Liver (tissue), 9 donors: ENCODE results near the gene ARHGEF7. TPM values are rescaled to one million over a fixed set of nuclear protein-coding genes. Genes with fewer than 3 reads are reported as not detected.

Experiments used
- DNase-seq: peaks from one replicate; pipeline ENCODE4 v3.0.0-alpha.2; 2017; ENCODE audit warnings: low spot score
- H3K27ac ChIP-seq, 2 donors: one replicate each; pipeline ENCODE4 v1.7.0; 2013; ENCODE audit warnings: inconsistent platforms in 2 of 2, low read length in 2 of 2, control low read depth in 1 of 2, low read depth in 1 of 2, mild to moderate bottlenecking in 1 of 2
- H3K27me3 ChIP-seq, 4 donors: one replicate each; pipeline versions ENCODE4 v1.6.1 to v1.7.0; 2013; ENCODE audit warnings: low read length in 3 of 4, inconsistent platforms in 1 of 4, mild to moderate bottlenecking in 1 of 4, moderate library complexity in 1 of 4; ENCODE audit not compliant: control insufficient read depth in 4 of 4, insufficient read depth in 4 of 4
- H3K36me3 ChIP-seq, 4 donors: one replicate each; pipeline versions ENCODE4 v1.6.1 to v1.7.0; 2013; ENCODE audit warnings: low read length in 3 of 4, mild to moderate bottlenecking in 3 of 4, low read depth in 1 of 4, moderate library complexity in 1 of 4; ENCODE audit not compliant: control insufficient read depth in 4 of 4, insufficient read depth in 3 of 4
- H3K4me1 ChIP-seq, 4 donors: one replicate each; pipeline versions ENCODE4 v1.6.1 to v1.7.0; 2013; ENCODE audit warnings: low read length in 3 of 4, mild to moderate bottlenecking in 3 of 4, moderate library complexity in 1 of 4; ENCODE audit not compliant: control insufficient read depth in 4 of 4, insufficient read depth in 4 of 4
- H3K4me3 ChIP-seq, 3 donors: one replicate each; pipeline versions ENCODE4 v1.6.1 to v1.7.0; 2013; ENCODE audit warnings: low read length in 3 of 3, control low read depth in 1 of 3, low read depth in 1 of 3, mild to moderate bottlenecking in 1 of 3
- H3K9ac ChIP-seq, 2 donors: one replicate each; pipeline ENCODE4 v1.7.0; 2013; ENCODE audit warnings: low read length in 2 of 2, mild to moderate bottlenecking in 2 of 2, moderate library complexity in 2 of 2, control low read depth in 1 of 2, low read depth in 1 of 2
- H3K9me3 ChIP-seq, 4 donors: one replicate each; pipeline versions ENCODE4 v1.6.1 to v1.7.0; 2013; ENCODE audit warnings: low read length in 3 of 4; ENCODE audit not compliant: control insufficient read depth in 4 of 4
- ATF3 ChIP-seq: IDR thresholded peaks from 2 replicates; pipeline ENCODE4 v1.6.1; 2016; ENCODE audit warnings: antibody characterized with exemption
- CTCF ChIP-seq: fragments of 150-350 bp; IDR thresholded peaks from 2 replicates; pipeline ENCODE4 v1.5.1; 2017; ENCODE audit warnings: improper control_type of control experiment, low read depth, low read length; ENCODE audit not compliant: missing input control
- EGR1 ChIP-seq, 2 donors: IDR thresholded peaks; 2 replicates each; pipeline ENCODE4 v1.6.1; 2016 to 2018; ENCODE audit warnings: antibody characterized with exemption in 2 of 2, low read depth in 2 of 2
- FOXA1 ChIP-seq: IDR thresholded peaks from 2 replicates; pipeline ENCODE4 v1.6.1; 2016; ENCODE audit warnings: antibody characterized with exemption
- FOXA2 ChIP-seq: IDR thresholded peaks from 2 replicates; pipeline ENCODE4 v1.6.1; 2016; ENCODE audit warnings: antibody characterized with exemption
- GABPA ChIP-seq, 2 donors: IDR thresholded peaks in 1 of 2; conservative IDR thresholded peaks in 1 of 2; 2 replicates each; pipeline ENCODE4 v1.6.1; 2016; ENCODE audit warnings: antibody characterized with exemption in 2 of 2, mild to moderate bottlenecking in 1 of 2, moderate library complexity in 1 of 2
- HNF4A ChIP-seq, 2 donors: conservative IDR thresholded peaks; 2 replicates each; pipeline ENCODE4 v1.6.1; 2016; ENCODE audit warnings: antibody characterized with exemption in 2 of 2, mild to moderate bottlenecking in 2 of 2
- HNF4G ChIP-seq: IDR thresholded peaks from 2 replicates; pipeline ENCODE4 v1.6.1; 2016; ENCODE audit warnings: antibody characterized with exemption
- JUND ChIP-seq, 2 donors: IDR thresholded peaks; 2 replicates each; pipeline ENCODE4 v1.6.1; 2016; ENCODE audit warnings: antibody characterized with exemption in 2 of 2
- RAD21 ChIP-seq, 2 donors: IDR thresholded peaks; 2 replicates each; pipeline ENCODE4 v1.6.1; 2016; ENCODE audit warnings: antibody characterized with exemption in 2 of 2, mild to moderate bottlenecking in 2 of 2
- RXRA ChIP-seq, 2 donors: IDR thresholded peaks; 2 replicates each; pipeline ENCODE4 v1.6.1; 2017 to 2018; ENCODE audit warnings: antibody characterized with exemption in 2 of 2, mild to moderate bottlenecking in 1 of 2
- SP1 ChIP-seq: IDR thresholded peaks from 2 replicates; pipeline ENCODE4 v1.6.1; 2018; ENCODE audit warnings: antibody characterized with exemption, mild to moderate bottlenecking
- TAF1 ChIP-seq: conservative IDR thresholded peaks from 2 replicates; pipeline ENCODE4 v1.6.1; 2016; ENCODE audit warnings: antibody characterized with exemption, mild to moderate bottlenecking
- YY1 ChIP-seq: IDR thresholded peaks from 2 replicates; pipeline ENCODE4 v1.6.1; 2016; ENCODE audit warnings: antibody characterized with exemption, mild to moderate bottlenecking
- WGBS: extraction: QIAGEN DNeasy Blood & Tissue Kit; methylation state at CpG from one replicate; pipeline ENCODE4 v1.1.7; 2013; 5-methylcytosine and 5-hydroxymethylcytosine counted together
- polyA plus RNA-seq, 2 donors: library from polyadenylated mRNA; stranded (reverse) in 1 of 2; unstranded in 1 of 2; fragments of 200-250 nt in 1 of 2; fragments of >200 nt in 1 of 2; fragmentation: Nextera tagmentation in 1 of 2; extraction: Ambion mirVana in 1 of 2; gene quantifications; one replicate each; pipeline versions ENCODE4 v1.2.1 to v1.2.3, GENCODE V29; 2013 to 2015
- total RNA-seq, 2 donors: library from RNA; depleted of rRNA; stranded (reverse); fragments of >200 nt; gene quantifications; one replicate each; pipeline ENCODE4 v1.2.3, GENCODE V29; 2014
- TF ChIP-seq, protein P1 (sequence below): IDR thresholded peaks from 2 replicates; pipeline ENCODE4 v1.6.1; 2016; ENCODE audit warnings: antibody characterized with exemption, mild to moderate bottlenecking
- TF ChIP-seq, protein P2 (sequence below): IDR thresholded peaks from 2 replicates; pipeline ENCODE4 v1.6.1; 2016; ENCODE audit warnings: antibody characterized with exemption
- TF ChIP-seq, protein P3 (sequence below): IDR thresholded peaks from 2 replicates; pipeline ENCODE4 v1.6.1; 2016; ENCODE audit warnings: antibody characterized with exemption
- donor health status: healthy.
- donor health status: healthy.
- donor health status: healthy.
- donor health status: healthy.
- donor health status: healthy.

The ARHGEF7 gene
- total and polyA plus RNA-seq, 4 donors = 10.3 to 37.5 (median 20.1) TPM

GRCh38 chr13:111202156-111202621 lies 87.1 kb downstream of the ARHGEF7 start:
- Histone ChIP-seq H3K9me3 (no peaks in the 10 kb centered on the region), H3K9ac (no peak overlapping the region), H3K36me3 (peaks cover 0 to 6% (median 1%) of the 10 kb centered on the region in 4 donors), H3K27ac (peak overlapping the region; percentile 31 to 36), H3K4me1 (peaks cover 8 to 18% (median 12%) of the 10 kb centered on the region in 4 donors), H3K4me3 (no peak overlapping the region), H3K27me3 (no peaks in the 10 kb centered on the region)
- WGBS = 76% methylated on average over 4 of the region's 4 CpGs
- TF ChIP-seq HNF4A (conservative IDR thresholded peaks at IDR 0.05) = no peak
- no peak for TF ChIP-seq SP1
- TF ChIP-seq FOXA2 = no peak
- TF ChIP-seq, protein P1, sequence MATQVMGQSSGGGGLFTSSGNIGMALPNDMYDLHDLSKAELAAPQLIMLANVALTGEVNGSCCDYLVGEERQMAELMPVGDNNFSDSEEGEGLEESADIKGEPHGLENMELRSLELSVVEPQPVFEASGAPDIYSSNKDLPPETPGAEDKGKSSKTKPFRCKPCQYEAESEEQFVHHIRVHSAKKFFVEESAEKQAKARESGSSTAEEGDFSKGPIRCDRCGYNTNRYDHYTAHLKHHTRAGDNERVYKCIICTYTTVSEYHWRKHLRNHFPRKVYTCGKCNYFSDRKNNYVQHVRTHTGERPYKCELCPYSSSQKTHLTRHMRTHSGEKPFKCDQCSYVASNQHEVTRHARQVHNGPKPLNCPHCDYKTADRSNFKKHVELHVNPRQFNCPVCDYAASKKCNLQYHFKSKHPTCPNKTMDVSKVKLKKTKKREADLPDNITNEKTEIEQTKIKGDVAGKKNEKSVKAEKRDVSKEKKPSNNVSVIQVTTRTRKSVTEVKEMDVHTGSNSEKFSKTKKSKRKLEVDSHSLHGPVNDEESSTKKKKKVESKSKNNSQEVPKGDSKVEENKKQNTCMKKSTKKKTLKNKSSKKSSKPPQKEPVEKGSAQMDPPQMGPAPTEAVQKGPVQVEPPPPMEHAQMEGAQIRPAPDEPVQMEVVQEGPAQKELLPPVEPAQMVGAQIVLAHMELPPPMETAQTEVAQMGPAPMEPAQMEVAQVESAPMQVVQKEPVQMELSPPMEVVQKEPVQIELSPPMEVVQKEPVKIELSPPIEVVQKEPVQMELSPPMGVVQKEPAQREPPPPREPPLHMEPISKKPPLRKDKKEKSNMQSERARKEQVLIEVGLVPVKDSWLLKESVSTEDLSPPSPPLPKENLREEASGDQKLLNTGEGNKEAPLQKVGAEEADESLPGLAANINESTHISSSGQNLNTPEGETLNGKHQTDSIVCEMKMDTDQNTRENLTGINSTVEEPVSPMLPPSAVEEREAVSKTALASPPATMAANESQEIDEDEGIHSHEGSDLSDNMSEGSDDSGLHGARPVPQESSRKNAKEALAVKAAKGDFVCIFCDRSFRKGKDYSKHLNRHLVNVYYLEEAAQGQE = no peak
- no peak for TF ChIP-seq JUND (IDR thresholded peaks at IDR 0.05)
- TF ChIP-seq GABPA (IDR thresholded peaks at IDR 0.05 in 1 of 2, conservative IDR thresholded peaks at IDR 0.05 in 1 of 2) = no peak
- TF ChIP-seq RXRA (IDR thresholded peaks at IDR 0.05) = no peak
- TF ChIP-seq, protein P2, sequence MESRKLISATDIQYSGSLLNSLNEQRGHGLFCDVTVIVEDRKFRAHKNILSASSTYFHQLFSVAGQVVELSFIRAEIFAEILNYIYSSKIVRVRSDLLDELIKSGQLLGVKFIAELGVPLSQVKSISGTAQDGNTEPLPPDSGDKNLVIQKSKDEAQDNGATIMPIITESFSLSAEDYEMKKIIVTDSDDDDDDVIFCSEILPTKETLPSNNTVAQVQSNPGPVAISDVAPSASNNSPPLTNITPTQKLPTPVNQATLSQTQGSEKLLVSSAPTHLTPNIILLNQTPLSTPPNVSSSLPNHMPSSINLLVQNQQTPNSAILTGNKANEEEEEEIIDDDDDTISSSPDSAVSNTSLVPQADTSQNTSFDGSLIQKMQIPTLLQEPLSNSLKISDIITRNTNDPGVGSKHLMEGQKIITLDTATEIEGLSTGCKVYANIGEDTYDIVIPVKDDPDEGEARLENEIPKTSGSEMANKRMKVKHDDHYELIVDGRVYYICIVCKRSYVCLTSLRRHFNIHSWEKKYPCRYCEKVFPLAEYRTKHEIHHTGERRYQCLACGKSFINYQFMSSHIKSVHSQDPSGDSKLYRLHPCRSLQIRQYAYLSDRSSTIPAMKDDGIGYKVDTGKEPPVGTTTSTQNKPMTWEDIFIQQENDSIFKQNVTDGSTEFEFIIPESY = no peak
- no peak for TF ChIP-seq CTCF
- TF ChIP-seq HNF4G = no peak
- TF ChIP-seq, protein P3, sequence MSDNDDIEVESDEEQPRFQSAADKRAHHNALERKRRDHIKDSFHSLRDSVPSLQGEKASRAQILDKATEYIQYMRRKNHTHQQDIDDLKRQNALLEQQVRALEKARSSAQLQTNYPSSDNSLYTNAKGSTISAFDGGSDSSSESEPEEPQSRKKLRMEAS = no peak
- no peak for TF ChIP-seq ATF3
- TF ChIP-seq EGR1 (IDR thresholded peaks at IDR 0.05; ENCODE audit: low read depth in 2 of 2) = no peak
- no peak for TF ChIP-seq TAF1
- DNase-seq = no peak

GRCh38 chr13:111202745-111203144 lies 87.6 kb downstream of the ARHGEF7 start:
- Histone ChIP-seq H3K9me3 (no peaks in the 10 kb centered on the region), H3K4me3 (no peak overlapping the region), H3K27me3 (no peaks in the 10 kb centered on the region), H3K27ac (peak overlapping the region; percentile 31 to 36), H3K9ac (no peak overlapping the region), H3K4me1 (peaks cover 8 to 18% (median 12%) of the 10 kb centered on the region in 4 donors), H3K36me3 (peaks cover 0 to 6% (median 1%) of the 10 kb centered on the region in 4 donors)
- TF ChIP-seq FOXA2 (no peak), TAF1 (peak; percentile 48), GABPA (IDR thresholded peaks at IDR 0.05 in 1 of 2, conservative IDR thresholded peaks at IDR 0.05 in 1 of 2) (no peak), HNF4A (conservative IDR thresholded peaks at IDR 0.05) (no peak), RXRA (IDR thresholded peaks at IDR 0.05) (no peak), RAD21 (IDR thresholded peaks at IDR 0.05) (peak in 1 of 2 donors; percentile 4), FOXA1 (no peak), YY1 (no peak), HNF4G (no peak), JUND (IDR thresholded peaks at IDR 0.05) (no peak), EGR1 (IDR thresholded peaks at IDR 0.05; ENCODE audit: low read depth in 2 of 2) (no peak), CTCF (no peak)
- TF ChIP-seq, protein P2 = no peak
- WGBS = 52% methylated on average over 1 of the region's 1 CpG
- DNase-seq = no peak
